T-cell (primary cell): Measurements from ENCODE around the gene TBCEL. TPM values are rescaled to one million over a fixed set of nuclear protein-coding genes. Genes with fewer than 3 reads are reported as not detected.

Experiments
- ATAC-seq, 4 experiments: fragments of 200-7000 bp in 3 of 4; fragments of 150-1000 bp in 1 of 4; cut with Tn5 transposase; replicated peaks in 1 of 4; 1 replicate in 3 of 4; 2 replicates in 1 of 4; pipeline ENCODE4 v1.10.0; 2021; ENCODE audit warnings: moderate library complexity in 3 of 4, mild to moderate bottlenecking in 2 of 4, moderate number of reproducible peaks in 1 of 4
- CTCF ChIA-PET, 2 donors: fragments of 300-600 bp; sonication (Branson Sonifier 250); formaldehyde crosslinking; loops; one replicate each; lab custom pipeline; 2022; ENCODE audit warnings: antibody characterized with exemption in 2 of 2; lab: Charles Lee
- POLR2A ChIA-PET, 2 donors: fragments of 300-600 bp; sonication (Branson Sonifier 250); formaldehyde crosslinking; loops; one replicate each; lab custom pipeline; 2022; ENCODE audit warnings: antibody characterized with exemption in 2 of 2; lab: Charles Lee
- DNase-seq, 35 experiments: peaks; one replicate each; pipeline versions ENCODE4 v3.0.0 to v3.0.0-alpha.2; 2013 to 2023
- H3K27ac ChIP-seq: one replicate; pipeline ENCODE4 v1.5.1; 2013; ENCODE audit warnings: low read length
- H3K27me3 ChIP-seq, 2 experiments: replicated peaks in 1 of 2; 1 replicate in 1 of 2; 2 replicates in 1 of 2; pipeline versions ENCODE4 v1.6.1 to v1.7.0; 2013; ENCODE audit warnings: low read length in 1 of 2, mixed read lengths in 1 of 2; ENCODE audit not compliant: control insufficient read depth in 2 of 2, insufficient read depth in 2 of 2; ENCODE audit errors: extremely low read depth in 1 of 2
- H3K36me3 ChIP-seq, 2 donors: 1 replicate in 1 of 2; 2 replicates in 1 of 2; pipeline versions ENCODE4 v1.6.1 to v1.7.0; 2013; ENCODE audit warnings: low read length in 1 of 2; ENCODE audit not compliant: control insufficient read depth in 2 of 2, insufficient read depth in 1 of 2; ENCODE audit errors: extremely low read depth in 1 of 2
- H3K4me1 ChIP-seq, 2 experiments: 1 replicate in 1 of 2; 2 replicates in 1 of 2; pipeline versions ENCODE4 v1.6.1 to v1.7.0; 2013; ENCODE audit warnings: low read length in 2 of 2, mixed read lengths in 1 of 2; ENCODE audit not compliant: insufficient read depth in 2 of 2, control insufficient read depth in 1 of 2; ENCODE audit errors: extremely low read depth in 1 of 2
- H3K4me3 ChIP-seq, 2 donors: 1 replicate in 1 of 2; 2 replicates in 1 of 2; pipeline versions ENCODE4 v1.5.1 to v1.7.0; 2013; ENCODE audit warnings: mild to moderate bottlenecking in 2 of 2, low read length in 1 of 2, moderate library complexity in 1 of 2; ENCODE audit not compliant: control insufficient read depth in 1 of 2; ENCODE audit errors: extremely low read depth in 1 of 2
- H3K9me3 ChIP-seq: 2 replicates; pipeline ENCODE4 v1.7.0; 2013
- H3K27ac Mint-ChIP-seq, 2 donors: one replicate each; pipeline ENCODE4 v1.8.0; 2020 to 2021; ENCODE audit warnings: mild to moderate bottlenecking in 2 of 2, mixed read lengths in 2 of 2
- H3K27me3 Mint-ChIP-seq, 2 donors: one replicate each; pipeline ENCODE4 v1.8.0; 2021 to 2022; ENCODE audit warnings: mixed read lengths in 2 of 2
- H3K36me3 Mint-ChIP-seq: one replicate; pipeline ENCODE4 v1.8.0; 2021; ENCODE audit warnings: mixed read lengths
- H3K4me1 Mint-ChIP-seq, 3 donors: one replicate each; pipeline ENCODE4 v1.8.0; 2020 to 2022; ENCODE audit warnings: mixed read lengths in 3 of 3, mild to moderate bottlenecking in 1 of 3
- H3K4me3 Mint-ChIP-seq, 3 donors: one replicate each; pipeline ENCODE4 v1.8.0; 2020 to 2022; ENCODE audit warnings: mild to moderate bottlenecking in 3 of 3, mixed read lengths in 3 of 3, moderate library complexity in 3 of 3
- H3K9me3 Mint-ChIP-seq, 3 donors: one replicate each; pipeline ENCODE4 v1.8.0; 2020 to 2022; ENCODE audit warnings: mixed read lengths in 3 of 3
- WGBS: methylation state at CpG from one replicate; pipeline ENCODE4 v1.1.5; 2013; ENCODE audit warnings: missing lambda C conversion rate; ENCODE audit not compliant: insufficient coverage; 5-methylcytosine and 5-hydroxymethylcytosine counted together
- total RNA-seq, 35 experiments: library from RNA in 6 of 35; stranded (reverse) in 6 of 35; fragments of 120-200 nt in 1 of 35; gene quantifications; one replicate each; pipeline versions ENCODE4 v1.2.1 to v1.2.4 and lab custom pipeline; 2013 to 2026

Gene TBCEL
- total RNA-seq, 5 donors from 2014 or later (not counting 1 experiment from before 2014, with no cell fraction given) = 16.0 to 26.4 (median 19.0) TPM

GRCh38 chr11:121048464-121049233, 24.7 kb downstream of the TBCEL start:
- H3K4me1 Mint-ChIP-seq = peaks cover 0 to 6% (median 0%) of the 10 kb centered on the region in 3 donors
- Histone ChIP-seq H3K27me3 (no peaks in the 10 kb centered on the region), H3K36me3 (peaks cover 0 to 23% of the 10 kb centered on the region in 2 donors), H3K27ac (no peak overlapping the region), H3K4me3 (no peak overlapping the region), H3K4me1 (no peaks in the 10 kb centered on the region), H3K9me3 (no peaks in the 10 kb centered on the region)
- DNase-seq (no peak), ATAC-seq (no peak)
- WGBS = 100% methylated on average over 1 of the region's 3 CpGs
- POLR2A ChIA-PET = no interaction called here
- CTCF ChIA-PET = interaction anchor here in 1 of 2 donors (0.5 to 0.6 kb wide), 3 partner anchors 127 to 1564 kb away, joined by 3 to 5 read pairs (median 4); no protein-coding TSS in a partner anchor
- H3K36me3 Mint-ChIP-seq = peaks cover 56% of the 10 kb centered on the region
- H3K27me3 Mint-ChIP-seq = no peaks in the 10 kb centered on the region
- H3K27ac Mint-ChIP-seq = no peak overlapping the region
- H3K9me3 Mint-ChIP-seq = no peaks in the 10 kb centered on the region
- H3K4me3 Mint-ChIP-seq = no peak overlapping the region

DNA sequence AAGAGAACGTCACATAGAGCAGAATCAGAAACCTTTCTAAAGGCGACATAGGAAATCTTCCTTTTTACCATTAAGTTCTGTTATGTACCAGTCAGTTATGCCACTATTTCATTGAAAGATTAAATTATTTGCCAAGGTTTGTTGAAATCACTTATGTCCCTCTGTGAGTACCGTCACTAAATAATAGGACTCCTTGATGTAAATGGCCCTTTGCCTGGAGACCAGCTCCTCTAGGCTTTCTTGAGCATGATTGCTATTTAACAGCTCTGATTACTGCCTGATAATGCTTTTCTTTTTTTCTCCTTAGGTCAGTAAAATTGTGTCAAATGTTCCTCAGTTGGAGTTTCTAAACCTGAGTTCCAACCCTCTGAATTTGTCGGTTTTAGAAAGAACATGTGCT, 29.3 kb downstream of the TBCEL start:
- H3K4me3 ChIP-seq = no peak overlapping the region
- CTCF ChIA-PET = no interaction called here
- H3K36me3 Mint-ChIP-seq = peaks cover 71% of the 10 kb centered on the region
- H3K27ac Mint-ChIP-seq = no peak overlapping the region
- no peaks in the 10 kb centered on the region for H3K4me1 ChIP-seq
- H3K9me3 Mint-ChIP-seq = no peaks in the 10 kb centered on the region
- H3K27me3 ChIP-seq = no peaks in the 10 kb centered on the region
- no peaks in the 10 kb centered on the region for H3K27me3 Mint-ChIP-seq
- H3K27ac ChIP-seq = no peak overlapping the region
- no peak for ATAC-seq
- no peaks in the 10 kb centered on the region for H3K9me3 ChIP-seq
- 100% methylated on average over 3 of the region's 4 CpGs for WGBS
- H3K4me1 Mint-ChIP-seq = no peaks in the 10 kb centered on the region
- DNase-seq = no peak
- POLR2A ChIA-PET = interaction anchor here in 1 of 2 donors (0.6 kb wide), 1 partner anchor 10 kb away, joined by 3 read pairs; no protein-coding TSS in a partner anchor
- peaks cover 0 to 34% of the 10 kb centered on the region in 2 donors for H3K36me3 ChIP-seq
- H3K4me3 Mint-ChIP-seq = no peak overlapping the region

- Histone ChIP-seq H3K36me3 (peaks cover 0 to 34% of the 10 kb centered on the region in 2 donors), H3K27ac (no peak overlapping the region), H3K4me1 (no peaks in the 10 kb centered on the region), H3K4me3 (no peak overlapping the region), H3K9me3 (no peaks in the 10 kb centered on the region), H3K27me3 (no peaks in the 10 kb centered on the region)
- CTCF ChIA-PET = no interaction called here
- Mint-ChIP-seq H3K9me3 (no peaks in the 10 kb centered on the region), H3K36me3 (peaks cover 71% of the 10 kb centered on the region), H3K4me3 (no peak overlapping the region), H3K27me3 (no peaks in the 10 kb centered on the region), H3K4me1 (no peaks in the 10 kb centered on the region), H3K27ac (no peak overlapping the region)
- no peak for DNase-seq
- POLR2A ChIA-PET = no interaction called here
- ATAC-seq = no peak
- WGBS = no CpG with 5 or more reads among the region's 2 CpGs
Observed at GRCh38 chr11:121054266-121054665, 30.4 kb downstream of the TBCEL start.

DNA sequence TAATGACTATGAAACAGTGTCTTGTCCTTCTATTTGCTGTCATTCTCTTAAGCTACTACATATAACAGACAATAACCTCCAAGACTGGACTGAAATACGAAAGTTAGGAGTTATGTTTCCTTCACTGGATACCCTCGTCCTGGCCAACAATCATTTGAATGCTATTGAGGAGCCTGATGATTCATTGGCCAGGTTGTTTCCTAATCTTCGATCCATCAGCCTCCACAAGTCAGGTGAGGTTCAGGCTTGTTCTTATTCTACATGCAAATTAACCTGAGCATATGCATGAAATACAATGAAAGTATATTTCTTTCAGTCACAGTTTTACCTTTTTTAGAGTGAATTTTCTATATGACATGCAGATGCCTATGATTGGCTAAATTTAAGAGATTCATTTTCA, 31.2 kb downstream of the TBCEL start:
- no peak overlapping the region for H3K4me3 Mint-ChIP-seq

DNA sequence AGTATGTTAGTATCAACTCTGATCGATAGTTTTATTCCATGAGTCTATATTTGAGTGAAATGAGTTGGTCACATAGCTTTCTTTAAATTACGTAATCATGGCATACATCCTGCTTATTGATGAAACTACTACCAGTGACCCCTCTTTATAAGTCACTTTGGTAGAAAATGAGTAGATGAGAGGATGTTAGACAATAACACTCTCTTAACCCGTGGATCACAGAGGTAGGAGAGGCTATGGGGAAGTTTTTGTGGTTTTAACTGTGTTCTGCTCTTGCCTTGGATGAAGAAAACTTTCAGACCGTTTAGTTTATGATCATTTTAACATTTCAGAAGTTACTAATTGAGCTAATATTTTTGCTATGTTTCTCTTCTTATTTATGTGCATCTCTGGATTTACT, 34.0 kb downstream of the TBCEL start:
- H3K9me3 Mint-ChIP-seq = no peaks in the 10 kb centered on the region
- Histone ChIP-seq H3K9me3 (no peaks in the 10 kb centered on the region), H3K4me3 (no peak overlapping the region), H3K36me3 (peaks cover 0 to 36% of the 10 kb centered on the region in 2 donors), H3K27me3 (no peaks in the 10 kb centered on the region), H3K4me1 (no peaks in the 10 kb centered on the region), H3K27ac (no peak overlapping the region)
- DNase-seq (no peak), ATAC-seq (no peak)
- H3K4me3 Mint-ChIP-seq = no peak overlapping the region
- no peaks in the 10 kb centered on the region for H3K4me1 Mint-ChIP-seq
- H3K27ac Mint-ChIP-seq = no peak overlapping the region
- H3K36me3 Mint-ChIP-seq = peaks cover 75% of the 10 kb centered on the region
- no peaks in the 10 kb centered on the region for H3K27me3 Mint-ChIP-seq
- POLR2A ChIA-PET = no interaction called here
- CTCF ChIA-PET = no interaction called here
- no CpG with 5 or more reads among the region's 4 CpGs for WGBS

More for the DNA sequence above, 31.2 kb downstream of the TBCEL start:
- Mint-ChIP-seq H3K9me3 (no peaks in the 10 kb centered on the region), H3K4me1 (no peaks in the 10 kb centered on the region), H3K36me3 (peaks cover 71% of the 10 kb centered on the region), H3K27me3 (no peaks in the 10 kb centered on the region), H3K27ac (no peak overlapping the region)
- Histone ChIP-seq H3K4me3 (no peak overlapping the region), H3K9me3 (no peaks in the 10 kb centered on the region), H3K27ac (no peak overlapping the region), H3K27me3 (no peaks in the 10 kb centered on the region), H3K4me1 (no peaks in the 10 kb centered on the region), H3K36me3 (peaks cover 0 to 34% of the 10 kb centered on the region in 2 donors)
- ATAC-seq = no peak
- CTCF ChIA-PET = no interaction called here
- WGBS = no CpG with 5 or more reads among the region's 3 CpGs
- DNase-seq = no peak
- POLR2A ChIA-PET = interaction anchor here in 1 of 2 donors (0.6 kb wide), 1 partner anchor 11 kb away, joined by 3 read pairs; no protein-coding TSS in a partner anchor

DNA sequence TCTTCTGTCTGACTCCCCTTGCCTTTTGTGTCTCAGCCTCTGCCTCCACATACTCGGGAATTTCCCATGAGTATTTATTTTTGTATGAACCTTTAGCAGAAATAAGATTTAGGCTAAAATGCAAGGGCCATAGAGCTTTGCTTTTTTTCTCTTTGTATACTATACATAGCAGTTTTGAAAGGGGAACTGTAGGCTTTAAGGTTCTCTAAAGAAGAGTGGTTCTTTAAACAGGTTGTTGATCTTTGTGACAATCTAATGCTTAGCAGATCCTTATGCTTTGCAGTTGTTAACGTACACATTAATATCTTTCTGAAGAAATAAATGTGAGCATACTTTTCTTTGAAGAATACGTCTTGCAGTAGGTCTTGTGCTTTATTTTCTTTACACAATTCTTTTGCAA, 35.0 kb downstream of the TBCEL start:
- no CpG with 5 or more reads among the region's 3 CpGs for WGBS
- CTCF ChIA-PET = no interaction called here
- H3K27ac Mint-ChIP-seq = no peak overlapping the region
- H3K4me1 ChIP-seq = no peaks in the 10 kb centered on the region
- peaks cover 74% of the 10 kb centered on the region for H3K36me3 Mint-ChIP-seq
- no peaks in the 10 kb centered on the region for H3K9me3 ChIP-seq
- POLR2A ChIA-PET = no interaction called here
- H3K9me3 Mint-ChIP-seq = no peaks in the 10 kb centered on the region
- DNase-seq = no peak
- no peaks in the 10 kb centered on the region for H3K27me3 Mint-ChIP-seq
- no peak for ATAC-seq
- H3K36me3 ChIP-seq = peaks cover 0 to 31% of the 10 kb centered on the region in 2 donors
- no peaks in the 10 kb centered on the region for H3K4me1 Mint-ChIP-seq
- H3K27me3 ChIP-seq = no peaks in the 10 kb centered on the region
- H3K27ac ChIP-seq = no peak overlapping the region
- no peak overlapping the region for H3K4me3 Mint-ChIP-seq
- H3K4me3 ChIP-seq = no peak overlapping the region
